ENCODE data around the gene SLC15A1. TPM values are rescaled to one million over a fixed set of nuclear protein-coding genes. Genes with fewer than 3 reads are reported as not detected.
A peak's percentile ranks its signal among the peaks of the same experiment; 100 is the strongest.

The SLC15A1 gene, protein sequence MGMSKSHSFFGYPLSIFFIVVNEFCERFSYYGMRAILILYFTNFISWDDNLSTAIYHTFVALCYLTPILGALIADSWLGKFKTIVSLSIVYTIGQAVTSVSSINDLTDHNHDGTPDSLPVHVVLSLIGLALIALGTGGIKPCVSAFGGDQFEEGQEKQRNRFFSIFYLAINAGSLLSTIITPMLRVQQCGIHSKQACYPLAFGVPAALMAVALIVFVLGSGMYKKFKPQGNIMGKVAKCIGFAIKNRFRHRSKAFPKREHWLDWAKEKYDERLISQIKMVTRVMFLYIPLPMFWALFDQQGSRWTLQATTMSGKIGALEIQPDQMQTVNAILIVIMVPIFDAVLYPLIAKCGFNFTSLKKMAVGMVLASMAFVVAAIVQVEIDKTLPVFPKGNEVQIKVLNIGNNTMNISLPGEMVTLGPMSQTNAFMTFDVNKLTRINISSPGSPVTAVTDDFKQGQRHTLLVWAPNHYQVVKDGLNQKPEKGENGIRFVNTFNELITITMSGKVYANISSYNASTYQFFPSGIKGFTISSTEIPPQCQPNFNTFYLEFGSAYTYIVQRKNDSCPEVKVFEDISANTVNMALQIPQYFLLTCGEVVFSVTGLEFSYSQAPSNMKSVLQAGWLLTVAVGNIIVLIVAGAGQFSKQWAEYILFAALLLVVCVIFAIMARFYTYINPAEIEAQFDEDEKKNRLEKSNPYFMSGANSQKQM
- total RNA-seq (2021), result 1.9 and 2.0 TPM in 2 replicates
- long read RNA-seq, transcript SLC15A1-202 (23 exons, 3,106 nt), result major isoform, 5 of 9 reads
- long read RNA-seq, partial matches to known transcripts, result 2 of 9 reads
- long read RNA-seq, other reads (novel, unspliced or antisense), result 2 of 9 reads

- no CpG with 5 or more reads among the region's 59 CpGs for WGBS (ENCODE audit: extremely low coverage, insufficient read length, low lambda C conversion rate)
- DNase-seq, result peak; percentile 51
Observed at GRCh38 chr13:98752467-98753290, at the start of gene SLC15A1. SLC15A1 (minus strand) TSS chr13:98752672; CDS start chr13:98752598, 74 bp downstream.

More at GRCh38 chr13:98752467-98753290, at the start of gene SLC15A1:
- no peak within 1 kb of the TSS for H2BK120ac ChIP-seq (ENCODE audit: low read depth, low read length, poor library complexity, severe bottlenecking)
- H3K14ac ChIP-seq (ENCODE audit: insufficient read depth, low read length), result peak within 1 kb of the TSS; percentile 58
- H3K18ac ChIP-seq (ENCODE audit: insufficient read length, low read depth, low read length), result no peak within 1 kb of the TSS
- Mint-ChIP-seq H3K36me3 (ENCODE audit: insufficient read depth in 1 of 3, low read depth in 3 of 3) (peaks cover 6% of the 10 kb centered on the region in 3 experiments; a peak in 6 of 7 replicates), H3K9me3 (peaks cover 13 to 19% of the 10 kb centered on the region in 2 experiments), H3K27me3 (ENCODE audit: low read depth) (peaks cover 60% of the 10 kb centered on the region), H3K4me3 (peak within 1 kb of the TSS; percentile 62 to 78), H3K4me1 (peaks cover 11 to 12% of the 10 kb centered on the region in 2 experiments), H3K27ac (no peak within 1 kb of the TSS)
- H3K4ac ChIP-seq (ENCODE audit: low read depth, low read length), result no peak within 1 kb of the TSS
- H3K4me2 ChIP-seq (ENCODE audit: insufficient read depth, insufficient read length, low read length), result peak within 1 kb of the TSS; percentile 54
- H2AK5ac ChIP-seq (ENCODE audit: insufficient read length, low read length), result no peak within 1 kb of the TSS
- no peak within 1 kb of the TSS for H4K8ac ChIP-seq (replicated peaks; ENCODE audit: insufficient read length, low read depth, low read length)
- H3K4me1 ChIP-seq (ENCODE audit: insufficient read depth, low read length), result peaks cover 3% of the 10 kb centered on the region; the same call in 1 of the 2 replicates
- H3K56ac ChIP-seq (ENCODE audit: insufficient read length, low read depth, low read length), result no peak within 1 kb of the TSS
- no peak for TF ChIP-seq CTCF (conservative IDR thresholded peaks at IDR 0.05)
- H2AFZ ChIP-seq (ENCODE audit: low read length), result no peak within 1 kb of the TSS
- H2BK20ac ChIP-seq (ENCODE audit: low read depth, low read length, poor library complexity, severe bottlenecking), result no peak within 1 kb of the TSS
- H4K91ac ChIP-seq (ENCODE audit: insufficient read length, low read depth, low read length), result no peak within 1 kb of the TSS
- H3K27me3 ChIP-seq (ENCODE audit: insufficient read depth, low read length), result peaks cover 4% of the 10 kb centered on the region; the same call in 1 of the 2 replicates
- H2BK12ac ChIP-seq (ENCODE audit: insufficient read length, low read depth, low read length), result no peak within 1 kb of the TSS
- H3T11ph ChIP-seq (ENCODE audit: low read length), result no peak within 1 kb of the TSS
- no peak within 1 kb of the TSS for H3K9ac ChIP-seq (ENCODE audit: extremely low read depth, insufficient read length, low read length)
- no peak within 1 kb of the TSS for H3K23ac ChIP-seq (ENCODE audit: insufficient read length, low read depth, low read length)
- H2BK5ac ChIP-seq (ENCODE audit: insufficient read length, low read length), result no peak within 1 kb of the TSS
- no peaks in the 10 kb centered on the region for H4K20me1 ChIP-seq (ENCODE audit: control insufficient read depth, insufficient read depth, insufficient read length)
- no peak within 1 kb of the TSS for H4K5ac ChIP-seq (ENCODE audit: insufficient read length, low read depth, low read length)
- no peaks in the 10 kb centered on the region for H3K79me2 ChIP-seq (ENCODE audit: insufficient read depth, low read length)
- no peak within 1 kb of the TSS for H2BK15ac ChIP-seq (ENCODE audit: low read depth, low read length)
- no peaks in the 10 kb centered on the region for H3K9me3 ChIP-seq (ENCODE audit: control insufficient read depth, low read depth, low read length)
- H3K23me2 ChIP-seq (ENCODE audit: insufficient read length, low read depth, low read length, poor library complexity, severe bottlenecking), result peaks cover 8% of the 10 kb centered on the region
- no peak within 1 kb of the TSS for H3K27ac ChIP-seq (ENCODE audit: insufficient read length, low read depth, low read length)
- no peaks in the 10 kb centered on the region for H3K79me1 ChIP-seq (ENCODE audit: insufficient read depth, low read depth, low read length, poor library complexity, severe bottlenecking)

Measured in H9 (cell line).